GM13977 (cell line): ENCODE measurements around the gene SLC5A2.
"Not testable (repeated sequence)": the region's sequence is repeated elsewhere in the genome, so short reads cannot be mapped to it uniquely, and the experiment has no call there.

Experiments
- DNase-seq: peaks from one replicate; pipeline ENCODE4 v3.0.0; 2012; ENCODE audit warnings: low spot score
- CTCF ChIP-seq: IDR thresholded peaks from 2 replicates; pipeline ENCODE4 v1.5.1; 2012; ENCODE audit warnings: mild to moderate bottlenecking, control low read depth; ENCODE audit not compliant: insufficient read depth; ENCODE audit errors: extremely low read depth, missing control alignments
- in situ Hi-C: fragments of 300-500 bp; cut with MboI; formaldehyde crosslinking; loops from one replicate; pipeline ENCODE4 v1.12.0; 2022; ENCODE audit warnings: low sequenced_read_pairs, low pct_unique_long_range_greater_than_20kb, mixed read lengths, inconsistent platforms; ENCODE audit not compliant: unreplicated experiment

SLC5A2 gene

GRCh38 chr16:31496670-31497069, 13.7 kb downstream of the SLC5A2 start:
- no peak for TF ChIP-seq CTCF
- in situ Hi-C loops, result no loop called here
- DNase-seq, result no peak

GRCh38 chr16:31498493-31498892, 15.6 kb downstream of the SLC5A2 start:
- DNase-seq, result no peak
- in situ Hi-C loops, result no loop called here
- no peak for TF ChIP-seq CTCF

GRCh38 chr16:31499928-31500327, 17.0 kb downstream of the SLC5A2 start:
- in situ Hi-C loops, result loop anchor here (25.0 kb wide), 1 partner anchor 212 kb away; a partner anchor contains a TSS
- no peak for TF ChIP-seq CTCF
- no peak for DNase-seq

GRCh38 chr16:31501226-31501965, 18.5 kb downstream of the SLC5A2 start:
- in situ Hi-C loops, result loop anchor here (25.0 kb wide), 1 partner anchor 211 kb away; a partner anchor contains a TSS
- no peak for DNase-seq
- no peak for TF ChIP-seq CTCF

GRCh38 chr16:31501966-31502348, 19.0 kb downstream of the SLC5A2 start:
- no peak for TF ChIP-seq CTCF
- in situ Hi-C loops, result loop anchor here (25.0 kb wide), 1 partner anchor 210 kb away; a partner anchor contains a TSS
- DNase-seq, result no peak

GRCh38 chr16:31502981-31503380, 20.1 kb downstream of the SLC5A2 start:
- no peak for DNase-seq
- no peak for TF ChIP-seq CTCF
- in situ Hi-C loops, result loop anchor here (25.0 kb wide), 1 partner anchor 209 kb away; a partner anchor contains a TSS

GRCh38 chr16:31503555-31503954, 20.6 kb downstream of the SLC5A2 start:
- not testable (repeated sequence) for DNase-seq
- in situ Hi-C loops, result loop anchor here (25.0 kb wide), 1 partner anchor 209 kb away; a partner anchor contains a TSS
